Measurements from ENCODE around the gene ZNF791.
"Not testable (repeated sequence)": the region's sequence is repeated elsewhere in the genome, so short reads cannot be mapped to it uniquely, and the experiment has no call there.

The ZNF791 gene

GRCh38 chr19:12610540-12611360, at the start of gene ZNF791, which contains the start of gene ZNF490:
Gene ZNF791, plus strand, starts transcription at chr19:12610920. Its CDS starts 160 bp downstream, at chr19:12611080.
Gene ZNF490, minus strand, starts transcription at chr19:12610813. Its CDS starts 133 bp downstream, at chr19:12610680.
- DNase-seq = peak; percentile 97 to 99

GRCh38 chr19:12564016-12564664, 46.6 kb upstream of the ZNF791 start:
- DNase-seq = peak; percentile 97 to 98

- not testable (repeated sequence) for DNase-seq
Observed at GRCh38 chr19:12566380-12566779, 44.3 kb upstream of the ZNF791 start.

- DNase-seq = no peak
Observed at GRCh38 chr19:12567951-12568350, 42.8 kb upstream of the ZNF791 start.

GRCh38 chr19:12574036-12574435, 36.7 kb upstream of the ZNF791 start:
- no peak for DNase-seq

- no peak for DNase-seq
Observed at GRCh38 chr19:12578641-12579040, 32.1 kb upstream of the ZNF791 start.

GRCh38 chr19:12580180-12580694, 30.5 kb upstream of the ZNF791 start:
- DNase-seq = no peak

- no peak for DNase-seq
Observed at GRCh38 chr19:12581100-12581499, 29.6 kb upstream of the ZNF791 start.

GRCh38 chr19:12596485-12596884, 14.2 kb upstream of the ZNF791 start:
- no peak for DNase-seq

GRCh38 chr19:12596927-12597548, 13.7 kb upstream of the ZNF791 start:
- DNase-seq = no peak

GRCh38 chr19:12597594-12597993, 13.1 kb upstream of the ZNF791 start:
- DNase-seq = no peak

GRCh38 chr19:12603714-12604113, 7.0 kb upstream of the ZNF791 start:
- peak; percentile 52 to 63 for DNase-seq

GRCh38 chr19:12606796-12607195, 3.9 kb upstream of the ZNF791 start:
- no peak for DNase-seq

GRCh38 chr19:12607631-12608030, 3.1 kb upstream of the ZNF791 start:
- no peak for DNase-seq

GRCh38 chr19:12611361-12611699, 610 bp downstream of the ZNF791 start:
- DNase-seq = no peak

GRCh38 chr19:12617646-12618045, 6.9 kb downstream of the ZNF791 start:
- DNase-seq = no peak

- DNase-seq = not testable (repeated sequence)
Observed at GRCh38 chr19:12621253-12622024, 10.7 kb downstream of the ZNF791 start.

GRCh38 chr19:12623361-12624031, 12.8 kb downstream of the ZNF791 start:
- DNase-seq = no peak

GRCh38 chr19:12626958-12627357, 16.2 kb downstream of the ZNF791 start:
- no peak for DNase-seq

- no peak for DNase-seq
Observed at GRCh38 chr19:12628040-12629022, 17.6 kb downstream of the ZNF791 start.

GRCh38 chr19:12629215-12629614, 18.5 kb downstream of the ZNF791 start:
- no peak for DNase-seq
